ENCODE data around the gene DIS3L2.

- TF ChIP-seq CTCF (conservative IDR thresholded peaks at IDR 0.05; ENCODE audit: low read length) = no peak
- no peak for TF ChIP-seq EZH2phosphoT487 (IDR thresholded peaks at IDR 0.05; ENCODE audit: borderline replicate concordance)
Observed at GRCh38 chr2:231966886-231967285, 5.4 kb downstream of the DIS3L2 start.
